Ureter (tissue), 1 donor: ENCODE data around the gene PADI3. TPM values are rescaled to one million over a fixed set of nuclear protein-coding genes. Genes with fewer than 3 reads are reported as not detected.

Experiments
- DNase-seq: peaks from one replicate; pipeline ENCODE4 v3.0.0-alpha.2; 2020; ENCODE audit warnings: low spot score
- total RNA-seq: library from RNA; stranded (reverse); gene quantifications from one replicate; pipeline ENCODE4 v1.2.4, GENCODE V29; 2023
- donor health status: DM: yes; HTN: yes; CAD: no.

PADI3 gene
- total RNA-seq = 65.3 TPM

DNA sequence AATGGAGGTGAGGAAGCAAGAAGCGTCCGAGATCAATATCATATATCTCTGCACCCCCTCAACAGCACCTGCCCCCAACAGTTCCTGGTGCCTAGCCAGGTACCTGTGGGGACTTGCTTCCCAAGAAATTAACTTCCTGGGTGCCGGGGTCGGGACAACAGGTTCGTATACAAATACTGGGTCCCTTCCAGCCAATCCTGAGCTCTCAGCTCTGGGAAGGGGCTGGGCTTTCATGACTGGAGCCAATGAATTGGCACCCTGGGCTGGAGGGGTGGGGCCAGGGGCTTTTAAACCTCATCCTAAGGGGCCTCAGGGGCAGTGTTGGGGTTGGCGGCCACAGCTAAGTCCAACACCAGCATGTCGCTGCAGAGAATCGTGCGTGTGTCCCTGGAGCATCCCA lies at the start of gene PADI3:
Gene PADI3 (plus strand): TSS at position 318 of the 400 bp plus-strand sequence. CDS start 40 bp downstream, at position 358.
- DNase-seq = peak; percentile 78

- DNase-seq = no peak
Observed at GRCh38 chr1:17199267-17200044, 49.4 kb upstream of the PADI3 start.

DNA sequence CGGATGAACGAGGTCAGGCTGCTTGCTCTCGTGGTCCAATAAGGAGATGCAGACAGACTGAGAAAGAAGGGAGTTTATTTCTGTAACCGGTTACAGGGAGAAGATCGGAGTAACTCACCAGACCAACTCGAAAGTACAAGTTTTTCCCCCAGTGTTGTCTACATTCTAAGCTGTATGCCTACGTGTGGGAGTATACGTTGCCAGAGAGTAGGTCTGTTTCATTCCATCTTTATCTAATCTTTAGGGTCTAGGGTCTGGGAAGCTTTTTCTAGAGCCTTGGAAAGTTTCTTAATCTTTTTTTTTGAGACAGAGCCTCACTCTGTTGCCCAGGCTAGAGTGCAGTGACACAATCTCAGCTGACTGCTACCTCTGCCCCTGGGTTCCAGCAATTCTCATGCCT lies 48.7 kb upstream of the PADI3 start:
- DNase-seq = no peak

DNA sequence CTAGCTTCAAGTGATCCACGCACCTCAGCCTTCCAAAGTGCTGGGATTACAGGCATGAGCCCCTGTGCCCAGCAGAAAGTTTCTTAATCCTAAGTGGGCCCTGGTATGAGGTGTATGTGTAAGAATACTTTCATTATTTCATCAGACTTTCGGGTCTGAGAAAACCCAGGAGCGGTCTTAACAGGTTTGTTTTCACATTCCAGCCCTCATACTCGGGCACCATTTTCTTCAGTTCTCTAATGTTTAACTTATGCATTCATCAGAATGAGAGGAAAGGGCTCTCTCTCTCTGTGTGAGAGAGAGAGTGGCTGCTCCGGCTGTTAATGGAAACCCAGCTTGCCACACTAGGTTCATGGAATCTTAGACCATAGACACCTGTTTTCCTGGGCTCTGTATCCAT lies 48.1 kb upstream of the PADI3 start:
- DNase-seq = no peak

GRCh38 chr1:17201201-17202021 lies 47.5 kb upstream of the PADI3 start:
- DNase-seq = no peak

DNA sequence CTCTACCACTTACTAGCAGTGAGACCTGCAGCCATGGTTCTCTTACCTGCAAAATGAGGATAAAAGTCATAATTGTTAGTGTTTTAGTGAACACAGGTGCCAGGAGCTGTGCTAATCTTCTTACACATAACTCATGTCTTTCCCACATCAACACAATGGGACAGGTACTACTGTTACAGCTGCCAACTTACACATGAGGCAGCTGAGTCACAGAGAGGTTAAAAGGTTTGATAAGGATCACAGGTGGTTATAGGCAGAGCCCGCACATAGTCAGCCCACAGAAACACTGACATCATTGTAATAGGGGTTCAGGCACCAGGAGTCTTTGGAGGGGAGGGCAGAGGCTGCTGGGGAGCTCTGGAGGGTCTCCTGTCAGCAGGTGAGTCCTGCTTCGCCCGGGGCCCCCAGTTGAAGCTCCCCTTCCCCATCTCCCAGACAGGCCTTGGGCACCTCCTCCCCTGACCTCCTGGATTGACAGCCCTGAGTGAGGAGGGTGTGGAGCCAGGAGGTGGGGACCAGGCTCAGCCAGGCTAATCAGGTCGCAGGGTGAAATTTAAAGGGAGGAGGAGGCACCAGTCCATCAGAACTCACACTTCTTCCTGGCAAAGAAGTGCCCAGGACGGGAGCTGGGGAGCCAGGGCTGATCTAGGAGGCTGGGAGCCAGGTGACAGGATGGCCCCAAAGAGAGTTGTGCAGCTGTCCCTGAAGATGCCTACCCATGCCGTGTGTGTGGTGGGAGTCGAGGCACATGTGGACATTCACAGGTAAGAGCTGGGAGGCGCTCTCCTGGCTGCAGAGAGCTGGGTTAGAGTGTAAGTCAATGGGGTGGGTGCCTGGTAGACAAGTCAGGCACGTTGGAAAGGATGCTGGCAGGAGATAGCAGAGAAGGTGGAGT lies 44.1 kb upstream of the PADI3 start, which contains the start of gene PADI1:
Gene PADI1 (plus strand): TSS at position 583 of the 895 bp plus-strand sequence. CDS start 90 bp downstream, at position 673.
- no peak for DNase-seq

GRCh38 chr1:17205652-17206051 lies 43.2 kb upstream of the PADI3 start:
- DNase-seq = no peak

DNA sequence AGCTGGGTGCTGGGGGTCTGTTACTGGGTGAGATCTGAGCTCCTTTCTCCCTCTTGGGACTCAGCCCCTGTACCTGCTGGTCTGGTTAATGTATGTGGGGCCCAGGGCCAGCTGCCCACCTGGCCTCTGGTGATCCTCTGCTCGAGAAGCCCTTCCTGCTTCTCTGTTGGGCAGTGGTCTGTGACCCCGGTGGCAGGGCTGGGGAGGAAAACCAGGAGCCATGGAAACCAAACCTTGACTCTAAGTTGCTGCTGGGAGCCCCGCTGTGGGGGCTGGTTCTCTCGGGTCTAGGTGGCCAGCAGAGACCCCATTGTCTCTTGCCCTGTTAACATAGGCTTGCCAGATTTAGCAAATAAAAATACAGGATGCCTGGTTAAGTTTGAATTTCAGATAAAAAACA lies 42.7 kb upstream of the PADI3 start:
- no peak for DNase-seq

- DNase-seq = peak; percentile 70
Observed at GRCh38 chr1:17207046-17207445, 41.9 kb upstream of the PADI3 start.

GRCh38 chr1:17207540-17207939 lies 41.4 kb upstream of the PADI3 start:
- no peak for DNase-seq

- peak; percentile 64 for DNase-seq
Observed at GRCh38 chr1:17207966-17208418, 40.9 kb upstream of the PADI3 start.

GRCh38 chr1:17208546-17208945 lies 40.4 kb upstream of the PADI3 start:
- no peak for DNase-seq

DNA sequence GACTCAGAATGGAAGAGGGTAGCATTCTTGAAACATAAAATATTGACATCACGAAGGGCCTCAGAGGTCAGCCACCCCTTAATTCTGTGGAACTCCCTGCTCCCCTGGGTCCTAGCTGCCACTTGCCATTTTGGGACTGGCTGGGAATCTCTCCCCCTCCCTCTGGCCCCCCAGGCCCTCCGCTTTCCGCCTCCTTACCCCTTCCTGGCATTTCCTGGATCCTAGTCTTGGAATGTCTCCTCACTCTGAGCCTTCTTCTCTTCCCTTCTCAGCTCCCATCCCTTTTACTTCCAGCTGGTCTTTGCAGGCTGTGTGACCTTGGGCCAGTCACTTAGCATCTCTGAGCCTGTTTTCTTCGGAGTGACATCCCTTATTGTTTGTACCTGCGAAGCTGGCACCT lies 39.5 kb upstream of the PADI3 start:
- no peak for DNase-seq

GRCh38 chr1:17210176-17210575 lies 38.7 kb upstream of the PADI3 start:
- DNase-seq = no peak

DNA sequence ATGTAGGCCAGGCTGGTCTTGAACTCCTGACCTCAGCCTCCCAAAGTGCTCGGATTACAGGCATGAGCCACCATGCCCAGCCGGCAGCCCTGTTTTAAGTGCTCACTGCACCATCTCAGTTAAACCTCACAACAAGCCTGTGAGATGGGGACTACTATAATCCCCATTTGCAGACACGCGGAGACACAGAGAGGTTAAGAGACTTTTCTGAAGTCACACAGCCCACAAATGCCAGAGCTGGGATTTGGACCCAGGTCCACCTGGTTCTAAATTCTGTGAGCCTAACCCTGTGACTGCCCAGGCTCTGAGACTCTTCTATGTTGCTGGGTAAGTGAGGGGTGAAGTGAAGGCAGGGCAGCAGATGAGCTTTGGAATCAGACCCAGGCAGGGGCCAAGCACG lies 37.5 kb upstream of the PADI3 start:
- no peak for DNase-seq

GRCh38 chr1:17212009-17212408 lies 36.9 kb upstream of the PADI3 start:
- DNase-seq = no peak

DNA sequence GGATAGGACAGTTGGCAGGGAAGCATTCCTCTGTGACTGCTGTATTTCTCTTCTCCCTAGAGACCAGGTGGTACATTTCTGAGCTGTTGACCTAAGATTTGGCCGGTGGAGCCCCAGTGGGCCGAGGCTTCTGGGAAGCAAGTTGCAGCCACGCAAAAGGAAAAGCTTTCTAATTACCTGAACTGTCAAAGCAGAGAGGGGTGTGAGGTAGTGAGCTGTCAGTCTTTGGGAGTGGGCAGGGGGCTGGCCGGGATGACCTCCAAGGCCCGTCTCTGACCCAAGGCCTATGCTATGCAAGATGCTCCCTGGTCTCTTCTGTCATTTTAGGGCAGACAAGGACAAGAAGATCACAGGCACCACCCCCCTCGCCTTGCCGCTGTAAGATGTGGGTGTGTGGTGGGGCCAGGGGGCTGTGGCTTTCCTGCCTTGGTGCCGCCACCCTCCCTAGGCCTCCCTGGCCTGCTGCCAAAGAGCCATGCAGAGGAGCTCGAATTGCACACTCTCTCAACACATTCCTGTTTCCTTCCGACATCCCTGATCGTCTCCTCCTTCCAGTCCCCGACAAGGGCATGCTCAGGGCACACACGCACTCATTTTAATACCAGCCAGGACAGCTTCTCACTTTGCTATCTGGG lies 36.3 kb upstream of the PADI3 start:
- DNase-seq = no peak

GRCh38 chr1:17213148-17213781 lies 35.6 kb upstream of the PADI3 start:
- no peak for DNase-seq

DNA sequence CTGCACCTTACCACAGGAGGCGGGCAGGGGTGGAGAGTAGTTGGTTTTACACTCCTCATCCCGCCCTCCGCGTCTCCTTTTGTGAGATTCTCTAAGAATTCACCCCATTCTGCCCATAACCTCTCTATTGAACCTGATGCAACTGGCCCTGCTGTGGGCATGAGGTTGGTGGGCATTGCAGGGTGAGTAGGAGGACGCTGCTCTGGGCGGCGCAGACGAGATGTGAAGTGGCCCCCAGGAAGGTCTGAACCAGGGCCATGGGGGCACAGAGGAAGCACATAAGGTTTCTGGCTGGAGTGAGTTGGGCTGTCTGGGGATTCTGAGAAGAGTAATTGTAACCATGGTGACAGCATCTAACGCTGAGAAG lies 35.1 kb upstream of the PADI3 start:
- no peak for DNase-seq

GRCh38 chr1:17214876-17215544 lies 33.9 kb upstream of the PADI3 start:
- no peak for DNase-seq
